Thoracic aorta (tissue), 2 donors: ENCODE data around the gene MPO. TPM values are rescaled to one million over a fixed set of nuclear protein-coding genes. Genes with fewer than 3 reads are reported as not detected.

ENCODE experiments used
- ATAC-seq: fragments of 150-250 bp; one replicate; pipeline ENCODE4 v1.8.0; 2017; ENCODE audit warnings: low read depth; ENCODE audit not compliant: insufficient number of reproducible peaks, low FRiP score
- DNase-seq: peaks from one replicate; pipeline ENCODE4 v3.0.0-alpha.2; 2020; ENCODE audit warnings: low spot score
- H3K27ac ChIP-seq, 2 donors: fragments of 200-600 bp; sonication (generic); 1 replicate in 1 of 2; 2 replicates in 1 of 2; pipeline ENCODE4 v1.5.1; 2016; ENCODE audit warnings: mild to moderate bottlenecking in 2 of 2, moderate library complexity in 2 of 2
- H3K27me3 ChIP-seq: fragments of 200-600 bp; sonication (generic); replicated peaks from 2 replicates; pipeline ENCODE4 v1.6.0; 2016; ENCODE audit warnings: mild to moderate bottlenecking; ENCODE audit not compliant: insufficient read depth
- H3K36me3 ChIP-seq: fragments of 200-600 bp; sonication (generic); one replicate; pipeline ENCODE4 v1.5.1; 2016
- H3K4me1 ChIP-seq, 2 donors: fragments of 200-600 bp; sonication (generic); 1 replicate in 1 of 2; 2 replicates in 1 of 2; pipeline versions ENCODE4 v1.5.1 to v1.6.0; 2016; ENCODE audit warnings: low read depth in 2 of 2, mild to moderate bottlenecking in 1 of 2; ENCODE audit not compliant: control insufficient read depth in 1 of 2
- H3K4me3 ChIP-seq: fragments of 200-600 bp; sonication (generic); 2 replicates; pipeline ENCODE4 v1.5.1; 2016; ENCODE audit warnings: mild to moderate bottlenecking
- H3K9me3 ChIP-seq: fragments of 200-600 bp; sonication (generic); 2 replicates; pipeline ENCODE4 v1.5.1; 2016
- CTCF ChIP-seq: fragments of 200-600 bp; sonication (generic); IDR thresholded peaks from one replicate; pipeline ENCODE4 v1.5.1; 2019; ENCODE audit warnings: antibody characterized with exemption
- total RNA-seq, 2 donors: library from RNA; depleted of rRNA; stranded (reverse); fragments of >200 nt; gene quantifications; one replicate each; pipeline versions ENCODE4 v1.1.0 to v1.2.3, GENCODE V29; 2016

The MPO gene
- total RNA-seq, 2 donors from 2014 or later = 0.14 TPM; not detected in 1

- H3K9me3 ChIP-seq = no peaks in the 10 kb centered on the region
- H3K4me1 ChIP-seq = no peaks in the 10 kb centered on the region
- no peak overlapping the region for H3K27ac ChIP-seq
- DNase-seq = no peak
- TF ChIP-seq CTCF = no peak
- no peaks in the 10 kb centered on the region for H3K27me3 ChIP-seq
- no peaks in the 10 kb centered on the region for H3K36me3 ChIP-seq
- no peak for ATAC-seq
- no peak overlapping the region for H3K4me3 ChIP-seq
Measured at GRCh38 chr17:58268326-58268725, 12.4 kb downstream of the MPO start.

- Histone ChIP-seq H3K27ac (no peak overlapping the region), H3K4me1 (no peaks in the 10 kb centered on the region), H3K27me3 (no peaks in the 10 kb centered on the region), H3K36me3 (no peaks in the 10 kb centered on the region), H3K4me3 (no peak overlapping the region), H3K9me3 (no peaks in the 10 kb centered on the region)
- DNase-seq = no peak
- no peak for TF ChIP-seq CTCF
- ATAC-seq = no peak
Measured at GRCh38 chr17:58267347-58268324, 13.1 kb downstream of the MPO start.

- TF ChIP-seq CTCF = no peak
- Histone ChIP-seq H3K9me3 (no peaks in the 10 kb centered on the region), H3K4me3 (no peak overlapping the region), H3K4me1 (no peaks in the 10 kb centered on the region), H3K27ac (no peak overlapping the region), H3K36me3 (no peaks in the 10 kb centered on the region), H3K27me3 (no peaks in the 10 kb centered on the region)
- ATAC-seq (no peak), DNase-seq (no peak)
Measured at GRCh38 chr17:58265902-58266875, 14.5 kb downstream of the MPO start.

GRCh38 chr17:58265271-58265670, 15.5 kb downstream of the MPO start:
- TF ChIP-seq CTCF = no peak
- H3K4me1 ChIP-seq = no peaks in the 10 kb centered on the region
- no peak overlapping the region for H3K27ac ChIP-seq
- no peaks in the 10 kb centered on the region for H3K36me3 ChIP-seq
- ATAC-seq (no peak), DNase-seq (no peak)
- peaks cover 2% of the 10 kb centered on the region for H3K27me3 ChIP-seq
- no peak overlapping the region for H3K4me3 ChIP-seq
- H3K9me3 ChIP-seq = no peaks in the 10 kb centered on the region
